ENCODE results near the gene ABCA12. TPM values are rescaled to one million over a fixed set of nuclear protein-coding genes. Genes with fewer than 3 reads are reported as not detected.

ABCA12 gene
- total and polyA plus RNA-seq, 4 donors: 0.10 to 0.22 (median 0.15) TPM

GRCh38 chr2:214881647-214882202 lies 256.7 kb downstream of the ABCA12 start:
- Histone ChIP-seq H3K4me3 (ENCODE audit: low read depth, low read length) (no peak overlapping the region), H3K4me1 (ENCODE audit: control insufficient read depth, insufficient read depth, low read length) (no peaks in the 10 kb centered on the region), H3K27me3 (ENCODE audit: control insufficient read depth, insufficient read depth, low read length) (no peaks in the 10 kb centered on the region), H3K27ac (ENCODE audit: low read depth, low read length) (no peak overlapping the region), H3K36me3 (ENCODE audit: control insufficient read depth, insufficient read depth, low read length) (no peaks in the 10 kb centered on the region), H3K9me3 (ENCODE audit: control insufficient read depth, insufficient read depth, low read length) (no peaks in the 10 kb centered on the region)
- 76% methylated on average over 2 of the region's 6 CpGs for WGBS (ENCODE audit: insufficient coverage)
- peak; percentile 7 to 72 (median 34) for DNase-seq (ENCODE audit: low read depth in 4 of 6, low spot score in 6 of 6)

Other genes with a start within 250 kb of the ABCA12 start
- 10 to 100 TPM; 28.6 to 33.0 TPM for gene ATIC, start 173.4 kb upstream of the ABCA12 start, total RNA-seq
- gene ATIC, start 173.4 kb upstream of the ABCA12 start, polyA plus RNA-seq (ENCODE audit: insufficient read length in 2 of 2): 10 to 100 TPM; 54.6 to 61.6 TPM

Data from spinal cord (tissue), 10 donors.